IMR-90 (cell line): ENCODE results near the gene ARHGEF6. TPM values are rescaled to one million over a fixed set of nuclear protein-coding genes. Genes with fewer than 3 reads are reported as not detected.

Source experiments
- ATAC-seq: fragments of 200-7000 bp; cut with Tn5 transposase; 2 replicates; pipeline ENCODE4 v1.9.1; 2020; ENCODE audit warnings: low read depth, mild to moderate bottlenecking, moderate library complexity
- BruUV-seq: library from RNA; stranded (reverse); fragments of 400-500 nt; replicated peaks from 2 replicates; lab custom pipeline; 2021; lab: Mats Ljungman, UMichigan
- CTCF ChIA-PET: fragments of 300-600 bp; formaldehyde crosslinking; extraction: SDS; loops from one replicate; lab custom pipeline; 2021; ENCODE audit warnings: antibody characterized with exemption; lab: Yijun Ruan, JAX
- POLR2A ChIA-PET: fragments of 300-600 bp; sonication (Branson Sonifier 250); formaldehyde crosslinking; loops from one replicate; lab custom pipeline; 2022; ENCODE audit warnings: antibody characterized with exemption; ENCODE audit not compliant: unreplicated experiment; lab: Charles Lee
- DNase-seq: peaks from one replicate; pipeline ENCODE4 v3.0.0; 2013
- H2AFZ ChIP-seq: replicated peaks from 2 replicates; pipeline ENCODE3; 2013; ENCODE audit warnings: low read length, mild to moderate bottlenecking; ENCODE audit not compliant: poor library complexity
- H2AK5ac ChIP-seq: 2 replicates; pipeline ENCODE4 v1.6.1; 2013; ENCODE audit warnings: low read depth, low read length, inconsistent platforms
- H2AK9ac ChIP-seq: replicated peaks from 2 replicates; pipeline ENCODE3; 2013; ENCODE audit warnings: mild to moderate bottlenecking, low read depth, low read length, moderate library complexity; ENCODE audit not compliant: poor library complexity
- H2BK120ac ChIP-seq: 2 replicates; pipeline ENCODE4 v1.6.1; 2013; ENCODE audit warnings: low read depth, low read length, inconsistent platforms
- H2BK15ac ChIP-seq: 3 replicates; pipeline ENCODE4 v1.6.1; 2013; ENCODE audit warnings: low read depth, low read length, inconsistent platforms
- H2BK20ac ChIP-seq: 2 replicates; pipeline ENCODE4 v1.6.1; 2013; ENCODE audit warnings: low read depth, mild to moderate bottlenecking, inconsistent platforms, low read length, moderate library complexity
- H2BK5ac ChIP-seq: 2 replicates; pipeline ENCODE4 v1.6.1; 2013; ENCODE audit warnings: mild to moderate bottlenecking, low read depth, low read length, inconsistent platforms; ENCODE audit not compliant: poor library complexity, severe bottlenecking
- H3K14ac ChIP-seq: replicated peaks from 2 replicates; pipeline ENCODE4 v1.6.1; 2013; ENCODE audit warnings: low read depth, low read length, inconsistent platforms
- H3K18ac ChIP-seq: 2 replicates; pipeline ENCODE4 v1.6.1; 2013; ENCODE audit warnings: low read depth, low read length, control low read depth
- H3K23ac ChIP-seq: 2 replicates; pipeline ENCODE4 v1.6.1; 2013; ENCODE audit warnings: low read depth, low read length, inconsistent platforms
- H3K27ac ChIP-seq: 2 replicates; pipeline ENCODE4 v1.5.1; 2013; ENCODE audit warnings: mild to moderate bottlenecking, control low read depth, low read length; ENCODE audit not compliant: insufficient read depth
- H3K27me3 ChIP-seq: 2 replicates; pipeline ENCODE4 v1.6.1; 2013; ENCODE audit warnings: low read length; ENCODE audit not compliant: control insufficient read depth, insufficient read depth
- H3K36me3 ChIP-seq: 2 replicates; pipeline ENCODE4 v1.6.1; 2013; ENCODE audit warnings: low read length, mixed read lengths; ENCODE audit not compliant: control insufficient read depth, insufficient read depth
- H3K4ac ChIP-seq: 2 replicates; pipeline ENCODE4 v1.6.1; 2013; ENCODE audit warnings: low read depth, low read length, inconsistent platforms
- H3K4me1 ChIP-seq: 2 replicates; pipeline ENCODE4 v1.6.1; 2013; ENCODE audit warnings: low read length, mixed read lengths; ENCODE audit not compliant: control insufficient read depth, insufficient read depth
- H3K4me2 ChIP-seq: 2 replicates; pipeline ENCODE4 v1.6.1; 2013; ENCODE audit warnings: low read depth, mild to moderate bottlenecking, control low read depth, low read length, moderate library complexity
- H3K4me3 ChIP-seq: 2 replicates; pipeline ENCODE4 v1.5.1; 2013; ENCODE audit warnings: low read depth, mild to moderate bottlenecking, control low read depth, low read length, moderate library complexity; ENCODE audit not compliant: insufficient read depth
- H3K56ac ChIP-seq: 2 replicates; pipeline ENCODE4 v1.6.1; 2013; ENCODE audit warnings: low read length, inconsistent platforms; ENCODE audit not compliant: insufficient read depth; ENCODE audit errors: extremely low read depth
- H3K79me1 ChIP-seq, 2 experiments: 2 replicates each; pipeline ENCODE4 v1.6.1; 2013; ENCODE audit warnings: low read length in 2 of 2, inconsistent platforms in 1 of 2, low read depth in 1 of 2
- H3K9ac ChIP-seq: 2 replicates; pipeline ENCODE4 v1.6.1; 2013; ENCODE audit warnings: low read depth, low read length, control low read depth
- H3K9me1 ChIP-seq: 2 replicates; pipeline ENCODE4 v1.6.1; 2013; ENCODE audit warnings: low read length, inconsistent platforms; ENCODE audit not compliant: insufficient read depth
- H3K9me3 ChIP-seq: 2 replicates; pipeline ENCODE4 v1.6.1; 2013; ENCODE audit warnings: low read length; ENCODE audit not compliant: control insufficient read depth, insufficient read depth
- H4K20me1 ChIP-seq: 2 replicates; pipeline ENCODE4 v1.6.1; 2013; ENCODE audit warnings: low read length, inconsistent platforms; ENCODE audit not compliant: insufficient read depth
- H4K5ac ChIP-seq: 2 replicates; pipeline ENCODE4 v1.6.1; 2013; ENCODE audit warnings: mild to moderate bottlenecking, low read depth, low read length, control low read depth
- H4K8ac ChIP-seq, 2 experiments: 2 replicates each; pipeline ENCODE4 v1.6.1; 2013; ENCODE audit warnings: low read depth in 2 of 2, low read length in 2 of 2, control low read depth in 1 of 2, inconsistent platforms in 1 of 2
- H4K91ac ChIP-seq: 2 replicates; pipeline ENCODE4 v1.6.1; 2013; ENCODE audit warnings: low read depth, low read length, inconsistent platforms; ENCODE audit not compliant: insufficient read depth
- BHLHE40 ChIP-seq: fragments of 150-350 bp; IDR thresholded peaks from 2 replicates; pipeline ENCODE4 v1.6.1; 2016; ENCODE audit warnings: mild to moderate bottlenecking, low read depth, low read length
- CEBPB ChIP-seq: IDR thresholded peaks from 2 replicates; pipeline ENCODE4 v1.6.1; 2012; ENCODE audit warnings: low read depth, low read length, improper control_type of control experiment
- CHD1 ChIP-seq: IDR thresholded peaks from 2 replicates; pipeline ENCODE4 v1.6.1; 2012; ENCODE audit warnings: low read depth, low read length, improper control_type of control experiment
- FOS ChIP-seq: fragments of 150-350 bp; IDR thresholded peaks from 2 replicates; pipeline ENCODE4 v1.6.1; 2016; ENCODE audit warnings: low read depth, low read length
- MAFK ChIP-seq: IDR thresholded peaks from 2 replicates; pipeline ENCODE4 v1.6.1; 2012; ENCODE audit warnings: low read depth, low read length, improper control_type of control experiment
- MAZ ChIP-seq: IDR thresholded peaks from 2 replicates; pipeline ENCODE4 v1.6.1; 2012; ENCODE audit warnings: low read depth, mild to moderate bottlenecking, low read length, improper control_type of control experiment, moderate library complexity, borderline replicate concordance
- MXI1 ChIP-seq: IDR thresholded peaks from 2 replicates; pipeline ENCODE4 v1.6.1; 2012; ENCODE audit warnings: low read depth, mild to moderate bottlenecking, low read length, moderate library complexity, borderline replicate concordance
- NFE2L2 ChIP-seq: fragments of 150-350 bp; IDR thresholded peaks from 2 replicates; pipeline ENCODE4 v1.6.1; 2016; ENCODE audit warnings: low read depth, mild to moderate bottlenecking, low read length
- POLR2A ChIP-seq: IDR thresholded peaks from 2 replicates; pipeline ENCODE4 v1.6.1; 2012; ENCODE audit warnings: mild to moderate bottlenecking, low read depth, low read length
- RAD21 ChIP-seq: IDR thresholded peaks from 2 replicates; pipeline ENCODE4 v1.6.1; 2012; ENCODE audit warnings: low read length, improper control_type of control experiment
- RCOR1 ChIP-seq: IDR thresholded peaks from 2 replicates; pipeline ENCODE4 v1.6.1; 2012; ENCODE audit warnings: mild to moderate bottlenecking, low read length, improper control_type of control experiment; ENCODE audit not compliant: insufficient replicate concordance
- RFX5 ChIP-seq: IDR thresholded peaks from 2 replicates; pipeline ENCODE4 v1.8.0; 2012; ENCODE audit warnings: low read depth, mild to moderate bottlenecking, low read length, moderate library complexity
- SMC3 ChIP-seq: fragments of 150-350 bp; IDR thresholded peaks from 2 replicates; pipeline ENCODE4 v1.6.1; 2016; ENCODE audit warnings: low read depth, mild to moderate bottlenecking, antibody characterized with exemption, low read length, moderate library complexity
- USF2 ChIP-seq: fragments of 150-350 bp; IDR thresholded peaks from 2 replicates; pipeline ENCODE4 v1.6.1; 2017; ENCODE audit warnings: mild to moderate bottlenecking, antibody characterized with exemption, low read length, low read depth
- WGBS, 2 experiments: methylation state at CpG; one replicate each; pipeline versions ENCODE4 v1.1.5 to v1.1.7; 2013; ENCODE audit warnings: missing lambda C conversion rate in 2 of 2; ENCODE audit not compliant: insufficient read length in 1 of 2; ENCODE audit errors: extremely low coverage in 2 of 2; 5-methylcytosine and 5-hydroxymethylcytosine counted together
- dilution Hi-C: fragments of 300-500 bp; cut with HindIII; formaldehyde crosslinking; loops from one replicate; pipeline ENCODE4 v1.14.3; 2018; ENCODE audit warnings: low sequenced_read_pairs; ENCODE audit not compliant: unreplicated experiment
- in situ Hi-C: fragments of 300-500 bp; cut with MboI; formaldehyde crosslinking; loops from 3 replicates; pipeline ENCODE4 v1.14.3; 2019; ENCODE audit warnings: low sequenced_read_pairs, inconsistent platforms, mixed read lengths
- intact Hi-C: fragments of 100-400 bp; cut with micrococcal nuclease; formaldehyde crosslinking; loops from 2 replicates; pipeline ENCODE4 v1.10.0; 2022
- polyA plus RNA-seq, 3 experiments: library from polyadenylated mRNA; depleted of rRNA; stranded (reverse); fragments of >200 nt; gene quantifications; 2 replicates each; pipeline ENCODE4 v1.2.3, GENCODE V29; 2012; ENCODE audit warnings: low replicate concordance in 1 of 3
- total RNA-seq: library from RNA; depleted of rRNA; stranded (reverse); fragments of >200 nt; gene quantifications from 2 replicates; pipeline ENCODE4 v1.2.3, GENCODE V29; 2012
- TF ChIP-seq, protein P1 (sequence below): conservative IDR thresholded peaks from 2 replicates; pipeline ENCODE4 v1.5.1; 2012; ENCODE audit warnings: mild to moderate bottlenecking, low read depth, low read length, improper control_type of control experiment

ARHGEF6 gene
- total and polyA plus RNA-seq, 2 of the 4 experiments (the other 2 are of a cell fraction) = 2.1 to 2.7 TPM

DNA sequence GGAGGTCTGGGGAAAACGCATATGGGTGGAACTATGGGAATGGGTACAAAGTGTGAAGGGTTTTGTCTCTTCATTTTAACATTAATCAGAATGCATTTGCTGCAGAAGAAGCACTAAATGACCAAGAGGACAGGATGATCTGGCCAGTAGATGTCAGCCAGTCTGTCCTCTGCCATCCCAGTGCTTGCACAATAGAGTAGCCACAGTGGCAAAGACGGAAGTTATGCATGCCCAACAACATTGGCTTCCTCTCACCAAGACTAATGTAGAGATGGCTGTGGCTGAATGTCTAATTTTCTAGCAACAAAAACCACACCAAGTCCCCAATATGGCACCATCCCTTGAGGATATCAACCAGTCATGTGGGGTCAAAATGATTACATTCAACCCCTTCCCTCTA, 45.0 kb upstream of the ARHGEF6 start:
- BruUV-seq = no TSS peak
- H3K18ac ChIP-seq = no peak overlapping the region
- H3K27me3 ChIP-seq = no peaks in the 10 kb centered on the region
- TF ChIP-seq CHD1 (no peak), FOS (no peak), MAZ (no peak), RFX5 (no peak), CEBPB (no peak), SMC3 (no peak), NFE2L2 (no peak), USF2 (no peak), POLR2A (no peak), RAD21 (no peak), MAFK (no peak), BHLHE40 (no peak), RCOR1 (no peak), MXI1 (no peak)
- TF ChIP-seq, protein P1, sequence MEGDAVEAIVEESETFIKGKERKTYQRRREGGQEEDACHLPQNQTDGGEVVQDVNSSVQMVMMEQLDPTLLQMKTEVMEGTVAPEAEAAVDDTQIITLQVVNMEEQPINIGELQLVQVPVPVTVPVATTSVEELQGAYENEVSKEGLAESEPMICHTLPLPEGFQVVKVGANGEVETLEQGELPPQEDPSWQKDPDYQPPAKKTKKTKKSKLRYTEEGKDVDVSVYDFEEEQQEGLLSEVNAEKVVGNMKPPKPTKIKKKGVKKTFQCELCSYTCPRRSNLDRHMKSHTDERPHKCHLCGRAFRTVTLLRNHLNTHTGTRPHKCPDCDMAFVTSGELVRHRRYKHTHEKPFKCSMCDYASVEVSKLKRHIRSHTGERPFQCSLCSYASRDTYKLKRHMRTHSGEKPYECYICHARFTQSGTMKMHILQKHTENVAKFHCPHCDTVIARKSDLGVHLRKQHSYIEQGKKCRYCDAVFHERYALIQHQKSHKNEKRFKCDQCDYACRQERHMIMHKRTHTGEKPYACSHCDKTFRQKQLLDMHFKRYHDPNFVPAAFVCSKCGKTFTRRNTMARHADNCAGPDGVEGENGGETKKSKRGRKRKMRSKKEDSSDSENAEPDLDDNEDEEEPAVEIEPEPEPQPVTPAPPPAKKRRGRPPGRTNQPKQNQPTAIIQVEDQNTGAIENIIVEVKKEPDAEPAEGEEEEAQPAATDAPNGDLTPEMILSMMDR = no peak
- H2BK15ac ChIP-seq = no peak overlapping the region
- no peak overlapping the region for H3K4ac ChIP-seq
- no peak overlapping the region for H4K91ac ChIP-seq
- H4K5ac ChIP-seq = no peak overlapping the region
- H3K4me1 ChIP-seq = peaks cover 4% of the 10 kb centered on the region; the same call in 1 of the 2 replicates
- ChIA-PET CTCF (no interaction called here), POLR2A (no interaction called here)
- in situ Hi-C loops (no loop called here), dilution Hi-C loops (no loop called here), intact Hi-C loops (no loop called here)
- no peaks in the 10 kb centered on the region for H3K36me3 ChIP-seq
- DNase-seq = no peak
- WGBS, 2 experiments = no CpG with 5 or more reads among the region's 2 CpGs
- no peak overlapping the region for H2BK20ac ChIP-seq
- no peak overlapping the region for H2BK120ac ChIP-seq
- no peak overlapping the region for H3K56ac ChIP-seq
- no peak overlapping the region for H2AK9ac ChIP-seq
- H3K9me3 ChIP-seq = no peaks in the 10 kb centered on the region
- no peak overlapping the region for H3K27ac ChIP-seq
- H3K9ac ChIP-seq = no peak overlapping the region
- no peak overlapping the region for H3K14ac ChIP-seq
- H3K79me1 ChIP-seq = no peaks in the 10 kb centered on the region
- H4K8ac ChIP-seq = no peak overlapping the region
- ATAC-seq = no peak
- no peak overlapping the region for H3K23ac ChIP-seq
- no peak overlapping the region for H2AFZ ChIP-seq
- H3K4me3 ChIP-seq = no peak overlapping the region
- H2AK5ac ChIP-seq = no peak overlapping the region
- no peak overlapping the region for H2BK5ac ChIP-seq
- H3K4me2 ChIP-seq = no peak overlapping the region
- H3K9me1 ChIP-seq = no peaks in the 10 kb centered on the region
- H4K20me1 ChIP-seq = no peaks in the 10 kb centered on the region
